NB4 (cell line): ENCODE measurements around the gene CHST11.

ENCODE experiments used
- MYC ChIP-seq: IDR thresholded peaks from 2 replicates; pipeline ENCODE4 v1.6.1; 2011; ENCODE audit warnings: low read depth, low read length
- POLR2A ChIP-seq: IDR thresholded peaks from 2 replicates; pipeline ENCODE4 v1.6.1; 2011; ENCODE audit warnings: mild to moderate bottlenecking; ENCODE audit not compliant: insufficient read length; ENCODE audit errors: extremely low read depth
- TF ChIP-seq, protein P1 (sequence below): IDR thresholded peaks from one replicate; pipeline ENCODE4 v1.5.1; 2012; ENCODE audit warnings: low read depth, low read length
- TF ChIP-seq, protein P2 (sequence below): IDR thresholded peaks from 2 replicates; pipeline ENCODE4 v1.6.1; 2011; ENCODE audit warnings: low read depth, low read length

DNA sequence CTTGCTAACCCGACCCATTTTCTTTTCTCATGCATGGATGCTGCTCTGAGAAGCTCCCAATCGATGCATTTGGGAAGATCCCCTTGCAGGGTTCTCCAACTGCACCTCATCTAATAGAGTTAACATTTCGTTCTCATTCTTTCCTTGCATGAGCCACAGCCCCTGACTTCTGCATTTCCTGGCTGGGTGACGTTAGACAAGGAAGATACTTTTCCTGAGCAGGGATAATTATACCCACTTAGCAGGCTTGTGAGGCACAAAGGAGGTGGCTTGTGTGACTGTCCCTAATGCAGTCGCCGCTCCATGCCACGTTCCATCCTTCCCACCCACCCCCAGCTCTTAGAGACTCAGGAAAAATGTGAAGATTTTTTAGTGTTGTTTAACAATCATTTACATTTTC is 195.1 kb downstream of the CHST11 start:
- TF ChIP-seq, protein P1, sequence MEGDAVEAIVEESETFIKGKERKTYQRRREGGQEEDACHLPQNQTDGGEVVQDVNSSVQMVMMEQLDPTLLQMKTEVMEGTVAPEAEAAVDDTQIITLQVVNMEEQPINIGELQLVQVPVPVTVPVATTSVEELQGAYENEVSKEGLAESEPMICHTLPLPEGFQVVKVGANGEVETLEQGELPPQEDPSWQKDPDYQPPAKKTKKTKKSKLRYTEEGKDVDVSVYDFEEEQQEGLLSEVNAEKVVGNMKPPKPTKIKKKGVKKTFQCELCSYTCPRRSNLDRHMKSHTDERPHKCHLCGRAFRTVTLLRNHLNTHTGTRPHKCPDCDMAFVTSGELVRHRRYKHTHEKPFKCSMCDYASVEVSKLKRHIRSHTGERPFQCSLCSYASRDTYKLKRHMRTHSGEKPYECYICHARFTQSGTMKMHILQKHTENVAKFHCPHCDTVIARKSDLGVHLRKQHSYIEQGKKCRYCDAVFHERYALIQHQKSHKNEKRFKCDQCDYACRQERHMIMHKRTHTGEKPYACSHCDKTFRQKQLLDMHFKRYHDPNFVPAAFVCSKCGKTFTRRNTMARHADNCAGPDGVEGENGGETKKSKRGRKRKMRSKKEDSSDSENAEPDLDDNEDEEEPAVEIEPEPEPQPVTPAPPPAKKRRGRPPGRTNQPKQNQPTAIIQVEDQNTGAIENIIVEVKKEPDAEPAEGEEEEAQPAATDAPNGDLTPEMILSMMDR = no peak
- TF ChIP-seq, protein P2, sequence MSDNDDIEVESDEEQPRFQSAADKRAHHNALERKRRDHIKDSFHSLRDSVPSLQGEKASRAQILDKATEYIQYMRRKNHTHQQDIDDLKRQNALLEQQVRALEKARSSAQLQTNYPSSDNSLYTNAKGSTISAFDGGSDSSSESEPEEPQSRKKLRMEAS = no peak
- no peak for TF ChIP-seq POLR2A
- no peak for TF ChIP-seq MYC
